ENCODE results near the gene TP63. TPM values are rescaled to one million over a fixed set of nuclear protein-coding genes. Genes with fewer than 3 reads are reported as not detected.
A peak's percentile ranks its signal among the peaks of the same experiment; 100 is the strongest.

TP63 gene
- total RNA-seq, 1 experiment from 2014 or later: 41.9 TPM

DNA sequence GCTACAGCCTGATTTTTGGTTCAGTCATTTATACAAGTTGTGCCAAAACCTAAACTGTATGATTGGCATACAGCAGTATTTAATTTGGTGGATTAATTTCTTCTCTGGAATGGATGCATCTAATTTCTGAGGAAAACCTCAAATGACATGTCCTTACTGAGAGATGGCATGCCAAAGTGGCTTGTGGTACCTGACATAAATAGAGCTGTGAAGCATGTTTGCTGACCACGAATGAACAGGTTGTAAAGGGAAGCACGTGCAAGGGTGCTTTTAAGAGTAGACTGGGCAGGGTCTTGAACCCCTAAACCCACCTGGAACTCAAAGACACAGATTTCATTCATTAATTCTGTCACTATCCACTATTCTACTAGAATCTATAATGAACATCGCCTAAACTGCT, 77.2 kb downstream of the TP63 start:
- CTCF ChIA-PET: interaction anchor here (0.8 kb wide), 1 partner anchor 438 kb away, joined by 4 read pairs; no protein-coding TSS in a partner anchor
- H3K27ac Mint-ChIP-seq (ENCODE audit: low read depth, unreplicated experiment): no peak overlapping the region
- no peak for DNase-seq (ENCODE audit: unreplicated experiment)
- BruUV-seq (replicated peaks): no TSS peak
- peaks cover 7% of the 10 kb centered on the region for H3K9me3 Mint-ChIP-seq (ENCODE audit: unreplicated experiment)
- H3K36me3 Mint-ChIP-seq (ENCODE audit: insufficient read depth, unreplicated experiment): no peaks in the 10 kb centered on the region
- no peaks in the 10 kb centered on the region for H3K27me3 Mint-ChIP-seq (ENCODE audit: insufficient read depth, unreplicated experiment)
- H3K4me1 Mint-ChIP-seq (ENCODE audit: insufficient read depth, unreplicated experiment): peaks cover 23% of the 10 kb centered on the region
- POLR2A ChIA-PET: no interaction called here
- H3K4me3 Mint-ChIP-seq (ENCODE audit: unreplicated experiment): no peak overlapping the region
- TF ChIP-seq, protein P1, sequence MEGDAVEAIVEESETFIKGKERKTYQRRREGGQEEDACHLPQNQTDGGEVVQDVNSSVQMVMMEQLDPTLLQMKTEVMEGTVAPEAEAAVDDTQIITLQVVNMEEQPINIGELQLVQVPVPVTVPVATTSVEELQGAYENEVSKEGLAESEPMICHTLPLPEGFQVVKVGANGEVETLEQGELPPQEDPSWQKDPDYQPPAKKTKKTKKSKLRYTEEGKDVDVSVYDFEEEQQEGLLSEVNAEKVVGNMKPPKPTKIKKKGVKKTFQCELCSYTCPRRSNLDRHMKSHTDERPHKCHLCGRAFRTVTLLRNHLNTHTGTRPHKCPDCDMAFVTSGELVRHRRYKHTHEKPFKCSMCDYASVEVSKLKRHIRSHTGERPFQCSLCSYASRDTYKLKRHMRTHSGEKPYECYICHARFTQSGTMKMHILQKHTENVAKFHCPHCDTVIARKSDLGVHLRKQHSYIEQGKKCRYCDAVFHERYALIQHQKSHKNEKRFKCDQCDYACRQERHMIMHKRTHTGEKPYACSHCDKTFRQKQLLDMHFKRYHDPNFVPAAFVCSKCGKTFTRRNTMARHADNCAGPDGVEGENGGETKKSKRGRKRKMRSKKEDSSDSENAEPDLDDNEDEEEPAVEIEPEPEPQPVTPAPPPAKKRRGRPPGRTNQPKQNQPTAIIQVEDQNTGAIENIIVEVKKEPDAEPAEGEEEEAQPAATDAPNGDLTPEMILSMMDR (IDR thresholded peaks at IDR 0.05; ENCODE audit: unreplicated experiment): no peak
- intact Hi-C loops (cut with micrococcal nuclease): no loop called here

DNA sequence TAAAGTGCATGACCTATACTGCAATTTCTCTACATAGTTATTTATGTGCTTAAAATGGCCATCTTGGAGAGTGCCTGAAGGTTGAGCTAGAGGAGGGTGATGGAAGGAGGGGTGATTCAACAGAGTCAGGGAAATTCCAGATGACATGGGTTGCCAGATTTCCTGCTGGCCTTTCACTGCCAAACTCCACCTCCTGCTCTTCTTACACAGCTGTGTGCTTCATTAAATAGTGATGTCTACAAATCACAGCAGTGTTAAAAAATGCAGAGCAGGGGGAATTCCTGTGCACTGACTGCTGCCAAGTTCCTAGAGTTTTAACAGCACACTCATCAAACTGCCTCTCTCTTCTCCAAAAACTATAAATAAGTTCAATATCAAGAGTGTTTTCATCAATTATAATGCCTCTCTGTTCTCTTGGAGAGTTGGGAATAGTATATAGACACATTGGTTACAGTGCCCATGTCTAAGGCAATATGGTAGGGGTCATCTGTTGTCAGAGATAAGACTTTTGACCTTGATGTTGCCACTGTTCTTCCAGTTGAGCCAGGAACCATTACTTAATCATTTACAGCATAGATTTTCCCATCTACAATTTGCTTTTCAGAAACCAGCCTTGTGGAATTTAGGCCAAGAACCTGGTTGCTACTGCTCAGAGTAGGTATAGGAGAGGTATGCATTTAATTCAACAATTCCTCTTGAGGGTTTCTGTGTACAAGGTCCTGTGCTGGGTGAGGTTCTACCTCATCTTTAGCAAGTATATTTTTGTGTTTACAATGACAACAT, 79.6 kb downstream of the TP63 start:
- intact Hi-C loops (cut with micrococcal nuclease): loop anchor here (1.0 kb wide), 2 partner anchors 237 to 443 kb away; no protein-coding TSS in a partner anchor
- H3K27ac Mint-ChIP-seq (ENCODE audit: low read depth, unreplicated experiment): peak overlapping the region; percentile 35
- CTCF ChIA-PET: interaction anchor here (0.6 to 1.2 kb wide), 2 partner anchors 10 to 81 kb away, joined by 4 to 5 read pairs; no protein-coding TSS in a partner anchor
- peaks cover 31% of the 10 kb centered on the region for H3K4me1 Mint-ChIP-seq (ENCODE audit: insufficient read depth, unreplicated experiment)
- POLR2A ChIA-PET: interaction anchor here (0.6 to 2.4 kb wide), 25 partner anchors 9 to 441 kb away, joined by 3 to 19 read pairs (median 4); no protein-coding TSS in a partner anchor
- peak; percentile 95 for DNase-seq (ENCODE audit: unreplicated experiment)
- H3K36me3 Mint-ChIP-seq (ENCODE audit: insufficient read depth, unreplicated experiment): no peaks in the 10 kb centered on the region
- TF ChIP-seq, protein P1 (IDR thresholded peaks at IDR 0.05; ENCODE audit: unreplicated experiment): no peak
- peaks cover 7% of the 10 kb centered on the region for H3K9me3 Mint-ChIP-seq (ENCODE audit: unreplicated experiment)
- H3K27me3 Mint-ChIP-seq (ENCODE audit: insufficient read depth, unreplicated experiment): no peaks in the 10 kb centered on the region
- H3K4me3 Mint-ChIP-seq (ENCODE audit: unreplicated experiment): no peak overlapping the region
- BruUV-seq (replicated peaks): TSS peak; percentile 88

GRCh38 chr3:189712906-189713483, 81.8 kb downstream of the TP63 start:
- Mint-ChIP-seq H3K9me3 (ENCODE audit: unreplicated experiment) (peaks cover 7% of the 10 kb centered on the region), H3K4me1 (ENCODE audit: insufficient read depth, unreplicated experiment) (peaks cover 32% of the 10 kb centered on the region), H3K27me3 (ENCODE audit: insufficient read depth, unreplicated experiment) (no peaks in the 10 kb centered on the region), H3K36me3 (ENCODE audit: insufficient read depth, unreplicated experiment) (no peaks in the 10 kb centered on the region), H3K4me3 (ENCODE audit: unreplicated experiment) (no peak overlapping the region), H3K27ac (ENCODE audit: low read depth, unreplicated experiment) (no peak overlapping the region)
- ChIA-PET POLR2A (interaction anchor here (0.6 to 2.0 kb wide), 7 partner anchors 13 to 445 kb away, joined by 3 to 5 read pairs (median 4); no protein-coding TSS in a partner anchor), CTCF (no interaction called here)
- DNase-seq (ENCODE audit: unreplicated experiment): no peak
- no TSS peak for BruUV-seq (replicated peaks)
- TF ChIP-seq, protein P1 (IDR thresholded peaks at IDR 0.05; ENCODE audit: unreplicated experiment): no peak
- intact Hi-C loops (cut with micrococcal nuclease): no loop called here
